Hindlimb muscle (tissue), 1 donor: ENCODE data around the gene CARD6. TPM values are rescaled to one million over a fixed set of nuclear protein-coding genes. Genes with fewer than 3 reads are reported as not detected.
A peak's percentile ranks its signal among the peaks of the same experiment; 100 is the strongest.
"Not testable (repeated sequence)": the region's sequence is repeated elsewhere in the genome, so short reads cannot be mapped to it uniquely, and the experiment has no call there.

Source experiments
- DNase-seq: peaks from one replicate; pipeline ENCODE4 v3.0.0-alpha.2; 2013
- polyA plus RNA-seq: library from polyadenylated mRNA; unstranded; fragments of 120-200 nt; gene quantifications from one replicate; pipeline ENCODE4 v1.2.1, GENCODE V29; 2013; ENCODE audit not compliant: insufficient read length

Gene CARD6
- polyA plus RNA-seq, 1 donor: 1.8 TPM

- no peak for DNase-seq
Observed at GRCh38 chr5:40828690-40829661, 12.2 kb upstream of the CARD6 start.

DNA sequence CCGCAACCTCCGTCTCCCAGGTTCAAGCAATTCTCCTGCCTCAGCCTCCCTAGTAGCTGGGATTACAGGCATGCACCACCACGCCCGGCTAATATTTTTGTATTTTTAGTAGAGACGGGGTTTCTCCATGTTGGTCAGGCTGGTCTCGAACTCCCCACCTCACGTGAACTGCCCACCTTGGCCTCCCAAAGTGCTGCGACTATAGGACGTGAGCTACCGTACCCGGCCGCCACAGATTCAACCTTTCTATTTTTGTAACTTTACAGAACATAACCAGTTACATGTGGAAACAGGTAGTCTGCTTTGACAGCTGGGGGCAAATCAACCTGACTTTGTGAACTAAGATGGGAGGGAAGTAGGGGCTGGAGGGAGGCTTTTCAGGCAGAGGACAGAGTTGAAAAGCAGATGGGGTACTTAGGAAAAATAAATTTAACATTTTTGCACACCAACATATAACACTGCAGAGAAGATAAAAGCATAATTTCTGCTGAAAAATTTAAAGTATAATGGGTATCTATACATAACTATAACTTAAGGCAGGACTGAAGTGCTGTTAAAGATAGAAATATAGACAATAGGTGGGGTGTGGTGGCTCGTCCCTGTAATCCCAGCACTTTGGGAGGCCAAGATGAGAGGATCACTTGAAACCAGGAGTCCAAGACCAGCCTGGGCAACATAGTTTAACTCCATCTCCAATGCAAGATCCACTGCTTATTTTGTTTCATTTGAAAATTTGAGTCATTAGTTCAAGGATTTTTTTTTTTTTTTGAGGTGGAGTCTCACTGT, 11.2 kb upstream of the CARD6 start:
- DNase-seq: no peak

- no peak for DNase-seq
Observed at GRCh38 chr5:40831346-40832210, 9.6 kb upstream of the CARD6 start.

DNA sequence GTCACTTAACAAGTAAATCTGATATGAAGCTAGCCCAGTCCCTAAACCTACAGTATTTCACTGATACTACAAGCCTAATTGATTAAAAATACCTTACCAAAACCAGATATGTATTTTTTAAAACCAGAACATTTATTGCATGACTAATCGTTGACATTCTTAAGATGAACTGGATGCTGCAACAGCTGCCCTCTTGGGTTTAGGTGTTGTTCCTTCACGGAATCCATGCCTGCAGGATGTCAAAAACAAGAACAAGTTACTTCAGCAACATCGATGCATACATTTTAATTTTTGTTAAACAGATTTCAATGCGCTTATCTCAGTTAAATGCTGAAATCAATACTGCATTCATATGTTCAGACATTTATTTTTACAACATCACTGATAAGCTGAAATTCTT, 8.8 kb upstream of the CARD6 start:
- DNase-seq: no peak

- DNase-seq: no peak
Observed at GRCh38 chr5:40833712-40834229, 7.4 kb upstream of the CARD6 start.

DNA sequence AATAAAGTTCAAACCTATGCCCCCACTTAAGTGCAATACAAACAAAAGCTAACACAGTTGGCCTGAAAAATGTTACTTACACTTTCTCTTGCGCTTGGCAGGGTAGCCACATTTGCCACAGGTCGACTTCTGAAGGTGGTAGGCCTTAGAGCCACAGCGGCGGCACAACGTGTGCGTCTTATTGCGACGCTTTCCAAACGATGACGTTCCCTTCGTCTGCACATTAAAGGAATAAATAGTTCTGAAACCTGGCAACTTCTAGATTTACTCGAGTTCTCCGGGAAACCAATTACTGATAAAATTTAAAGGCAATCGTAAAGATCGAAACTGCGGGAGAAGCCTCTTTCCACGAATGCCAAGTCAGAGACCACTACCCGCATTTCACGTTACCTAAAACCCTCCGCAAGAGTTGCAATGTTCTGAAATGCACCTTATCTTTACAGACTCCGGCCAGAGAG, 6.7 kb upstream of the CARD6 start:
- DNase-seq: peak; percentile 27

DNA sequence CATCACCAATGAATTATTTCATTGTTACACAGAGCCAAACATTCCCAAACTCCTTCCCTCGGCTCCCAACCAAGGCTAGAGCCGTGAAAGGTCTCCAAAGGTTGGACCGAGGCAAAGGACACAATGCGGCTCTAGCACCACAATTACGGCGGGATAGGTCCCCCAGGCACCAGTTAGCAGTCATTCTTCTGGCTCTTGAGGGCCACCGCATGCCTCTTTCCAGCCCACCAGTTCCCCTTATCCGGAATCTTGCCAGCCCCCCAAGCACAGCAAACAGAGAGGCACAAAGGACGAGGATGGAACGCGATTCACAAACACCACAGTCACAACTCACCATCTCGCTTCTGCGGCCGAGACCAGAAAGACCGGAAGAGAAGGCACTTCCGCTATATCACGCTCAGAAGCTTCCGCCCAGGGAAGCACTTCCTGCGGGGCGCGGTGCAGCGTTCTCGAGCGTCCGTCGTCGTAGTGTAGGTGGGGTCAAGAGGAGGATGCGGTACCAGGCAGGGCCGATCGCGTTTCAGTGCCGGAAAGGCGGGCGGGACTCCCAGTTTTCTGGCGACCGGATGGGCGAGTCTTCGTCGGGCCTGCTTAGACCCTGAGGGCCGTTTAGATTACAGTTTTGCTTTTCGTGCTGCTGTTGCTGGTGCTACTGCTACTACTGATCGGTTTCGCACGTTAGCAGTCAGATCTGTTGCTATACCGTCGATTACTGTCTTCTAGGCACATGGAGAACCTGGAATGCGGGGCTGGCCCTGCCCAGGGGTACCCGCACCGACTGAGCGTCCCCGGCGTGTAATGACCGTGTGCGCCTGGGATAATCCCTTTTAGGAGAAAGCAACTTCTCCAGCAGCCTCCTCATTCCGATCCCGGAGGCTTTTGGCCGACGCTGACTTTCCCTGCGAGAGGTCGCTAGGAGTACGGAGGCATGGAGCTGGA, 6.0 kb upstream of the CARD6 start, which contains the start of gene RPL37:
RPL37 (minus strand) TSS at position 374 of the 939 bp plus-strand sequence; CDS start at position 337, 37 bp downstream.
- peak; percentile 97 for DNase-seq

DNA sequence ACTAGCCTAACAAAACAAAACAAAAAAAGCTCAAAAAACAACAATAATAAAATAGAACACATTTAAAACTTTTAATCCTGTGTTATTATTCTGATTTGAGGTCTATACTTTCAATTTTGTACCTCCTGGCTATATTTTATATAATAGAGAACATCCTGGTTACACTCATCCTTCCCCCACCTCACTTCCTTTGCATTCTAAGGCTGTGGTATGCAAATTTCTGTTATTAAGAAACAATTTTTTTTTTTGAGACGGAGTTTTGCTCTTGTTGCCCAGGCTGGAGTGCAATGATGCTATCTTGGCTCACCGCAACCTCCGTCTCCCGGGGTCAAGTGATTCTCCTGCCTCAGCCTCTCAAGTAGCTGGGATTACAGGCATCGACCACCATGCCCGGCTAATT, 3.1 kb upstream of the CARD6 start:
- DNase-seq: no peak

DNA sequence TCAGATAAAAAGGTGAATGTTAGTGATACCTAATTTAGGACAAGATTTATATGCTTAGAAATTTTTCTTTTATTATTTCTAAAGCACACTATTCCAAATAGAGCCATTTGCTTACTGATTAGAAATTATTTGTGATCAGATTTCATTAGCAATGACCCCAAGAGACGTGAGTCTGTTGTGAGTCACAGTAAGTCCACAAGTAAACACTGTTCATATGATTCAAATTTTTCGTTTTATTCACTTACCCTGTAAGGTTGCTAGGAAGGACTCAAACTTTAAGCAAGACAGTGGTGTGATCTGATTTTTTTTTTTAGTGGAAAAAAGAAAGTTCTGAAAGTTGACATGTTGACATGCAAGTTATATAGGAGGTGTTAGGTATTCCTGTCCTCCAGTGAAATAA, 1.2 kb downstream of the CARD6 start:
- DNase-seq: no peak

DNA sequence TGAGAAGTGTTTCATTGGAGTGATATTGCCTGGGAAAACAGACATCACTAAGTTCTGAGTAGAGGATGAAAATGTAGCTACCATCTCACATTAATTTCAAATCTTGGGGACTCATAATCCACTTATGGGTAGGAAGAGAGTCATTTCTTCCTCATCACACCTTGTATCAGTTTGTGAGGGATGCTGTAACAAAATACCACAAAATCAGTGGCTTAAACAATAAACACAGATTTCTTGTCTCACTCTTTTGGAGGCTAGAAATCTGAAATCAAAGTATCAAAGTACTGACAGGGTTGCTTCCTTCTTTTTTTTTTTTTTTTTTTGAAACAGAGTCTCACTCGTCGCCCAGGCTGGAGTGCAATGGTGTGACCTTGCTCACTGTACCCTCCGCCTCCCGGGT, 3.4 kb downstream of the CARD6 start:
- no peak for DNase-seq

DNA sequence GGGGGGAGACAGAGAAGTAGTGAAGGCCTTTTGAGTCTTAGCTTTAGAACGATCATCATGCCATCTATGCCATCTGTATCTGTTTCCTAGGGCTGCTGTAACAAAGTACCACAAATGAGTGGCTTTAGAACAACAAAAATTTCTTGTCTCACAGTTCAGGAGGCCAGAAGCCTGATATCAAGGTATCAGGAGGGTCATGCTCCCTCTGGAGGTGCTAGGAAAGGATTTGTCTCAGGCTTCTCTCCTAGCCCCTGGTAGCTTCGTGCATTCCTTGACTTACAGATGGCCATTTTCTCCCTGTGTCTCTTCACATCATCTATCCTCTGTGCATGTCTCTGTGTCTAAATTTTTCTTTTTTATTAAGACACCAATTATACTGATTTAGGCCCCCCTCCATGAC, 5.2 kb downstream of the CARD6 start:
- no peak for DNase-seq

GRCh38 chr5:40847525-40847924, 6.4 kb downstream of the CARD6 start:
- DNase-seq: no peak

DNA sequence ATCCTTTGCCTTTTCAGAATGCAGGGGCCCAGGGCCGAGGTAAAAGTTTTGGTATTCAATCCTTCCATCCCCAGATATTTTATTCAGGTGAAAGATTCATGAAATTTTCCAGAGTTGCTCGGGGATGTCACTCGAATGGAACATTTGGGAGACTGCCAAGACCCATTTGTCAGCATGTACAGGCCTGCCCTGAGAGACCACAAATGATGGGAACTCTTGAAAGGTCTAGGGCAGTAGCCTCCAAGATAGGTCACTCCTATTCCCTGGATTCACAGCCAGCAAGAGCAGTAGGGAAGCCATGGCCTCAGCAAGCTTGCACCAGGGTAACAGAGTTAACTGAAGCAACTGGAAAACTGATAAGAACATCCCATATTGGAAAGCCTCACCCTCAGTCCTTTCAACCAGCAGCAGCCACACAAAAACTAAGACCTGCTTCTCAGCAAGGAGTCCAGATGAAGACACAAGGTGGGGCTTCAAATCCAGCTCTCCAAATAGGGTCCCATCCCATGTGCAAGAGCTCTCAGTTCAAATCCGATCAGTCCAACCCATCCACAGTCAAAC, 12.5 kb downstream of the CARD6 start:
- no peak for DNase-seq

GRCh38 chr5:40860711-40861110, 19.5 kb downstream of the CARD6 start:
- no peak for DNase-seq

GRCh38 chr5:40865004-40865403, 23.8 kb downstream of the CARD6 start:
- DNase-seq: not testable (repeated sequence)

- no peak for DNase-seq
Observed at GRCh38 chr5:40866844-40867243, 25.7 kb downstream of the CARD6 start.

DNA sequence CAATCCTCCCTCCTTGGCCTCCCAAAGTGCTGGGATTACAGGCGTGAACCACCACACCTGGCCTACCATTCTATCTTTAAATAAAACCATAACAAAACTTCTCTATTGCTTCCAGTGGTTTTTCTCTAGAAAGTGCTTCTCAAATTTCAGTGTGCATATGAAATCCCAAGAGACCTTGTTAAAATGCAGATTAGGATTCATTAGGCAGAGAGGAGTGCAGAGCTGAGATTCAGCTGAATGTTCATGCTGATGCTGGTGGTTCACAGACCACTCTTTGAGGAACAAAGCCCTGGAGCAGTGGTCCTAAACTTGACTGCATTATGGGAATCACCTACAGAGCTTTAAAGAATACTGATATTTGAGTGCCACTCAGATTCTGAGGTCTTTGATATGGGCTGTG, 28.2 kb downstream of the CARD6 start:
- no peak for DNase-seq

DNA sequence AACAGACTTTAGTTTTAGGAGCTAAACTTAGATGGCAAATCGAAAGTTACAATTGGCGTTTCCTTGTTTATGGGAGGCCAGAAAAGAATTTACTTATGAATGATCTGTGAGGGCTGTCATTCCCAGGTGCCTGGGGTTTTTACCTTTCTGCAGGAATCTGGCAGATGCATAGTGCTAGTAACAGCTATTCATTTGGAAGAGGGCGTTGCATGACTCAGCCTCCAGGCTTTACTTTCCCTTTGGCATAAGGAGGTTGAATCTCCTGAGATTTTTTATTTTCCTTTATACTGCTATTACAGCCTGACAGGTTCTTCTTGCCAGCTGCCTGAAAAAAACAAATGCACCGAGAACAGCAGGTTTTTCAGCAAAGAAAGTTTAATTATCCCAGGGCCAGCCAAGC, 30.0 kb downstream of the CARD6 start:
- DNase-seq: no peak

GRCh38 chr5:40872253-40872652, 31.1 kb downstream of the CARD6 start:
- DNase-seq: not testable (repeated sequence)

GRCh38 chr5:40873286-40873880, 32.2 kb downstream of the CARD6 start:
- no peak for DNase-seq
